ENCODE measurements around the gene PDCD10.

The PDCD10 gene

GRCh38 chr3:167736264-167736787 is 1.6 kb upstream of the PDCD10 start:
- H3K79me2 ChIP-seq, result peaks cover 28% of the 10 kb centered on the region
- H2AFZ ChIP-seq, result peak overlapping the region; percentile 96
- no peak overlapping the region for H3K9ac ChIP-seq
- peak overlapping the region; percentile 90 for H3K4me3 ChIP-seq (ENCODE audit: low read depth, low read length)
- H3K9me3 ChIP-seq (ENCODE audit: control insufficient read depth, low read length), result no peaks in the 10 kb centered on the region
- H3K36me3 ChIP-seq (ENCODE audit: control insufficient read depth, insufficient read depth, low read length), result no peaks in the 10 kb centered on the region
- H3K4me2 ChIP-seq (ENCODE audit: low read length), result peak overlapping the region; percentile 68
- H3K27me3 ChIP-seq (ENCODE audit: control insufficient read depth, insufficient read depth, low read length), result no peaks in the 10 kb centered on the region
- peak overlapping the region; percentile 74 for H3K27ac ChIP-seq
- peaks cover 6% of the 10 kb centered on the region for H3K4me1 ChIP-seq
- no peak for TF ChIP-seq CTCF (IDR thresholded peaks at IDR 0.05)

- H3K27ac ChIP-seq, result peak within 1 kb of the TSS; percentile 74
- no peak for TF ChIP-seq CTCF (IDR thresholded peaks at IDR 0.05)
- H3K79me2 ChIP-seq, result peaks cover 28% of the 10 kb centered on the region
- no peaks in the 10 kb centered on the region for H3K9me3 ChIP-seq (ENCODE audit: control insufficient read depth, low read length)
- H3K4me1 ChIP-seq, result peaks cover 6% of the 10 kb centered on the region
- H3K36me3 ChIP-seq (ENCODE audit: control insufficient read depth, insufficient read depth, low read length), result no peaks in the 10 kb centered on the region
- H3K27me3 ChIP-seq (ENCODE audit: control insufficient read depth, insufficient read depth, low read length), result no peaks in the 10 kb centered on the region
- H3K9ac ChIP-seq, result peak within 1 kb of the TSS; percentile 65
- H3K4me2 ChIP-seq (ENCODE audit: low read length), result peak within 1 kb of the TSS; percentile 68
- peak within 1 kb of the TSS; percentile 96 for H2AFZ ChIP-seq
- peak within 1 kb of the TSS; percentile 90 for H3K4me3 ChIP-seq (ENCODE audit: low read depth, low read length)
Measured at GRCh38 chr3:167735233-167736138, 794 bp upstream of the PDCD10 start, which contains the start of gene SERPINI1. TSS of gene SERPINI1 (plus strand) at chr3:167735721. CDS start at chr3:167789129, 53,408 bp downstream.

GRCh38 chr3:167733961-167734497 is 663 bp downstream of the PDCD10 start:
- peak overlapping the region; percentile 63 for H3K4me2 ChIP-seq (ENCODE audit: low read length)
- no peaks in the 10 kb centered on the region for H3K9me3 ChIP-seq (ENCODE audit: control insufficient read depth, low read length)
- H3K36me3 ChIP-seq (ENCODE audit: control insufficient read depth, insufficient read depth, low read length), result no peaks in the 10 kb centered on the region
- peaks cover 30% of the 10 kb centered on the region for H3K79me2 ChIP-seq
- H3K27ac ChIP-seq, result peak overlapping the region; percentile 74
- H3K9ac ChIP-seq, result peak overlapping the region; percentile 16
- TF ChIP-seq CTCF (IDR thresholded peaks at IDR 0.05), result no peak
- H3K4me3 ChIP-seq (ENCODE audit: low read depth, low read length), result peak overlapping the region; percentile 90
- H3K27me3 ChIP-seq (ENCODE audit: control insufficient read depth, insufficient read depth, low read length), result no peaks in the 10 kb centered on the region
- H2AFZ ChIP-seq, result peak overlapping the region; percentile 96
- H3K4me1 ChIP-seq, result peaks cover 6% of the 10 kb centered on the region

- no peak overlapping the region for H2AFZ ChIP-seq
- TF ChIP-seq CTCF (IDR thresholded peaks at IDR 0.05), result no peak
- no peak overlapping the region for H3K4me2 ChIP-seq (ENCODE audit: low read length)
- H3K79me2 ChIP-seq, result peaks cover 34% of the 10 kb centered on the region
- no peak overlapping the region for H3K27ac ChIP-seq
- no peaks in the 10 kb centered on the region for H3K9me3 ChIP-seq (ENCODE audit: control insufficient read depth, low read length)
- no peak overlapping the region for H3K9ac ChIP-seq
- H3K36me3 ChIP-seq (ENCODE audit: control insufficient read depth, insufficient read depth, low read length), result no peaks in the 10 kb centered on the region
- no peak overlapping the region for H3K4me3 ChIP-seq (ENCODE audit: low read depth, low read length)
- peaks cover 6% of the 10 kb centered on the region for H3K4me1 ChIP-seq
- no peaks in the 10 kb centered on the region for H3K27me3 ChIP-seq (ENCODE audit: control insufficient read depth, insufficient read depth, low read length)
Measured at GRCh38 chr3:167732313-167733065, 2.2 kb downstream of the PDCD10 start.

All from parathyroid adenoma (tissue), 2 donors.